GM23338 (cell line): ENCODE results near the gene KCNQ5. TPM values are rescaled to one million over a fixed set of nuclear protein-coding genes. Genes with fewer than 3 reads are reported as not detected.

ENCODE experiments used
- ATAC-seq: fragments of 200-7000 bp; cut with Tn5 transposase; 3 replicates; pipeline ENCODE4 v1.9.1; 2020
- DNase-seq: peaks from one replicate; pipeline ENCODE4 v3.0.0-alpha.2; 2015; ENCODE audit warnings: low spot score
- H2AFZ ChIP-seq: fragments of 200-600 bp; sonication (generic); 2 replicates; pipeline ENCODE4 v1.8.0; 2016; ENCODE audit warnings: antibody characterized with exemption, mild to moderate bottlenecking, moderate library complexity
- H3F3A ChIP-seq: fragments of 200-600 bp; sonication (generic); replicated peaks from 2 replicates; pipeline ENCODE4 v1.8.0; 2017; ENCODE audit warnings: antibody characterized with exemption, mixed run types, low read depth
- H3K27ac ChIP-seq: fragments of 200-600 bp; sonication (generic); 2 replicates; pipeline ENCODE4 v1.6.1; 2016; ENCODE audit warnings: low read depth
- H3K27me3 ChIP-seq: fragments of 200-600 bp; sonication (generic); 2 replicates; pipeline ENCODE4 v1.8.0; 2016; ENCODE audit warnings: mild to moderate bottlenecking, mixed run types, moderate library complexity; ENCODE audit not compliant: insufficient read depth
- H3K36me3 ChIP-seq: fragments of 200-600 bp; sonication (generic); 2 replicates; pipeline ENCODE4 v1.8.0; 2016; ENCODE audit warnings: mild to moderate bottlenecking; ENCODE audit not compliant: insufficient read depth
- H3K4me1 ChIP-seq: fragments of 200-600 bp; sonication (generic); 2 replicates; pipeline ENCODE4 v1.8.0; 2016; ENCODE audit warnings: mild to moderate bottlenecking, moderate library complexity; ENCODE audit not compliant: insufficient read depth
- H3K4me2 ChIP-seq: fragments of 200-600 bp; sonication (generic); 2 replicates; pipeline ENCODE4 v1.7.1; 2017; ENCODE audit warnings: mixed run types
- H3K4me3 ChIP-seq: fragments of 200-600 bp; sonication (generic); 2 replicates; pipeline ENCODE4 v1.6.1; 2016; ENCODE audit warnings: mixed run types
- H3K79me2 ChIP-seq: fragments of 200-600 bp; sonication (generic); replicated peaks from 2 replicates; pipeline ENCODE4 v1.8.0; 2017; ENCODE audit warnings: mild to moderate bottlenecking; ENCODE audit not compliant: insufficient read depth
- H3K9me2 ChIP-seq: fragments of 200-600 bp; sonication (generic); 2 replicates; pipeline ENCODE4 v1.8.0; 2017; ENCODE audit not compliant: insufficient read depth
- H4K20me1 ChIP-seq: fragments of 200-600 bp; sonication (generic); replicated peaks from 2 replicates; pipeline ENCODE4 v1.8.0; 2017; ENCODE audit warnings: mild to moderate bottlenecking; ENCODE audit not compliant: insufficient read depth
- H3K27ac Mint-ChIP-seq: 2 replicates; pipeline ENCODE4 v1.8.0; 2020; ENCODE audit warnings: inconsistent platforms, mild to moderate bottlenecking, moderate library complexity, mixed read lengths
- H3K27me3 Mint-ChIP-seq: 3 replicates; pipeline ENCODE4 v1.8.0; 2022; ENCODE audit warnings: low read depth, mild to moderate bottlenecking, moderate library complexity, mixed read lengths, inconsistent platforms; ENCODE audit not compliant: insufficient read depth, poor library complexity
- H3K36me3 Mint-ChIP-seq: 3 replicates; pipeline ENCODE4 v1.8.0; 2021; ENCODE audit warnings: low read depth, mild to moderate bottlenecking, inconsistent platforms, moderate library complexity, mixed read lengths
- H3K4me1 Mint-ChIP-seq: 3 replicates; pipeline ENCODE4 v1.8.0; 2020; ENCODE audit warnings: mild to moderate bottlenecking, inconsistent platforms, mixed read lengths
- H3K4me3 Mint-ChIP-seq: 3 replicates; pipeline ENCODE4 v1.8.0; 2021; ENCODE audit warnings: moderate library complexity, mild to moderate bottlenecking, inconsistent platforms, mixed read lengths
- H3K9me3 Mint-ChIP-seq: 3 replicates; pipeline ENCODE4 v1.8.0; 2020; ENCODE audit warnings: moderate library complexity, mild to moderate bottlenecking, inconsistent platforms, mixed read lengths
- EZH2phosphoT487 ChIP-seq: fragments of 200-600 bp; sonication (generic); IDR thresholded peaks from one replicate; pipeline ENCODE4 v1.8.1; 2018; ENCODE audit warnings: antibody characterized with exemption; ENCODE audit not compliant: unreplicated experiment
- POLR2AphosphoS5 ChIP-seq: IDR thresholded peaks from 2 replicates; pipeline ENCODE4 v1.6.1; 2016; ENCODE audit warnings: antibody characterized with exemption, low read depth
- polyA plus RNA-seq: library from polyadenylated mRNA; unstranded; fragments of >200 nt; fragmentation: Nextera tagmentation; extraction: Ambion mirVana; gene quantifications from 2 replicates; pipeline ENCODE4 v1.2.1, GENCODE V29; 2016
- total RNA-seq: library from RNA; depleted of rRNA; stranded (reverse); fragments of >200 nt; shearing (Covaris generic); gene quantifications from 2 replicates; pipeline ENCODE4 v1.2.3, GENCODE V29; 2014
- TF ChIP-seq, protein P1 (sequence below): fragments of 250-450 bp; sonication (Bioruptor Pico); IDR thresholded peaks from 2 replicates; pipeline ENCODE4 v1.5.0; 2020; ENCODE audit warnings: mild to moderate bottlenecking, moderate library complexity
- TF ChIP-seq, protein P2 (sequence below): IDR thresholded peaks from one replicate; pipeline ENCODE4 v1.6.1; 2018; ENCODE audit warnings: antibody characterized with exemption; ENCODE audit not compliant: unreplicated experiment

The KCNQ5 gene
- total and polyA plus RNA-seq, 2 experiments from 2014 or later = 0.68 to 0.87 TPM

DNA sequence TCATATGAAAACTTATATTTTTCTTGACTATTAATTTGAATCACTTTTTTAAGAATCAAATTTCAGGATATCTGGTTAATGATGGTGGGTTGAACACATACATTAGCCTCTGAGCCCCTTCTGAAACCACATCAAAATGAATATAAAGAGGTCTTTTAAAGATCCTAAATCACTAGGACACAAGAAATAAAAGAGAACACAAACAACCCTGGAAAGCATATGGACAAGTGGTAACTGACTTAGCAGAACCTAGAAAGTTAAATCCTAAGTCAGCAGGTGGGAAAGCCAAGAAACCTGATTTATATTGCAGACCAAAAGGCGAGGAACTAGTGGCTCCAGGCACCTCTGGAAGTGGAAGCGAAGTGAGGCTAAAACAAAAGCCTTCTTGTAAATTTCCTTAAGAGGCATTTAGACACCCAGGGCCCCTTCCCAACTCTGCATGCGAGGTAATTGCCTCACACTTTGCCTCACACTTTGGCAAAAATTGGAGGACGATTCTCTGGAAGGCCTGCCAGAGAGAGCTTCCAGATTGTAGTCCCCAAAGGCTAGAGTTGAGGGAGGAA, 309.5 kb downstream of the KCNQ5 start (continued):
- TF ChIP-seq, protein P1, sequence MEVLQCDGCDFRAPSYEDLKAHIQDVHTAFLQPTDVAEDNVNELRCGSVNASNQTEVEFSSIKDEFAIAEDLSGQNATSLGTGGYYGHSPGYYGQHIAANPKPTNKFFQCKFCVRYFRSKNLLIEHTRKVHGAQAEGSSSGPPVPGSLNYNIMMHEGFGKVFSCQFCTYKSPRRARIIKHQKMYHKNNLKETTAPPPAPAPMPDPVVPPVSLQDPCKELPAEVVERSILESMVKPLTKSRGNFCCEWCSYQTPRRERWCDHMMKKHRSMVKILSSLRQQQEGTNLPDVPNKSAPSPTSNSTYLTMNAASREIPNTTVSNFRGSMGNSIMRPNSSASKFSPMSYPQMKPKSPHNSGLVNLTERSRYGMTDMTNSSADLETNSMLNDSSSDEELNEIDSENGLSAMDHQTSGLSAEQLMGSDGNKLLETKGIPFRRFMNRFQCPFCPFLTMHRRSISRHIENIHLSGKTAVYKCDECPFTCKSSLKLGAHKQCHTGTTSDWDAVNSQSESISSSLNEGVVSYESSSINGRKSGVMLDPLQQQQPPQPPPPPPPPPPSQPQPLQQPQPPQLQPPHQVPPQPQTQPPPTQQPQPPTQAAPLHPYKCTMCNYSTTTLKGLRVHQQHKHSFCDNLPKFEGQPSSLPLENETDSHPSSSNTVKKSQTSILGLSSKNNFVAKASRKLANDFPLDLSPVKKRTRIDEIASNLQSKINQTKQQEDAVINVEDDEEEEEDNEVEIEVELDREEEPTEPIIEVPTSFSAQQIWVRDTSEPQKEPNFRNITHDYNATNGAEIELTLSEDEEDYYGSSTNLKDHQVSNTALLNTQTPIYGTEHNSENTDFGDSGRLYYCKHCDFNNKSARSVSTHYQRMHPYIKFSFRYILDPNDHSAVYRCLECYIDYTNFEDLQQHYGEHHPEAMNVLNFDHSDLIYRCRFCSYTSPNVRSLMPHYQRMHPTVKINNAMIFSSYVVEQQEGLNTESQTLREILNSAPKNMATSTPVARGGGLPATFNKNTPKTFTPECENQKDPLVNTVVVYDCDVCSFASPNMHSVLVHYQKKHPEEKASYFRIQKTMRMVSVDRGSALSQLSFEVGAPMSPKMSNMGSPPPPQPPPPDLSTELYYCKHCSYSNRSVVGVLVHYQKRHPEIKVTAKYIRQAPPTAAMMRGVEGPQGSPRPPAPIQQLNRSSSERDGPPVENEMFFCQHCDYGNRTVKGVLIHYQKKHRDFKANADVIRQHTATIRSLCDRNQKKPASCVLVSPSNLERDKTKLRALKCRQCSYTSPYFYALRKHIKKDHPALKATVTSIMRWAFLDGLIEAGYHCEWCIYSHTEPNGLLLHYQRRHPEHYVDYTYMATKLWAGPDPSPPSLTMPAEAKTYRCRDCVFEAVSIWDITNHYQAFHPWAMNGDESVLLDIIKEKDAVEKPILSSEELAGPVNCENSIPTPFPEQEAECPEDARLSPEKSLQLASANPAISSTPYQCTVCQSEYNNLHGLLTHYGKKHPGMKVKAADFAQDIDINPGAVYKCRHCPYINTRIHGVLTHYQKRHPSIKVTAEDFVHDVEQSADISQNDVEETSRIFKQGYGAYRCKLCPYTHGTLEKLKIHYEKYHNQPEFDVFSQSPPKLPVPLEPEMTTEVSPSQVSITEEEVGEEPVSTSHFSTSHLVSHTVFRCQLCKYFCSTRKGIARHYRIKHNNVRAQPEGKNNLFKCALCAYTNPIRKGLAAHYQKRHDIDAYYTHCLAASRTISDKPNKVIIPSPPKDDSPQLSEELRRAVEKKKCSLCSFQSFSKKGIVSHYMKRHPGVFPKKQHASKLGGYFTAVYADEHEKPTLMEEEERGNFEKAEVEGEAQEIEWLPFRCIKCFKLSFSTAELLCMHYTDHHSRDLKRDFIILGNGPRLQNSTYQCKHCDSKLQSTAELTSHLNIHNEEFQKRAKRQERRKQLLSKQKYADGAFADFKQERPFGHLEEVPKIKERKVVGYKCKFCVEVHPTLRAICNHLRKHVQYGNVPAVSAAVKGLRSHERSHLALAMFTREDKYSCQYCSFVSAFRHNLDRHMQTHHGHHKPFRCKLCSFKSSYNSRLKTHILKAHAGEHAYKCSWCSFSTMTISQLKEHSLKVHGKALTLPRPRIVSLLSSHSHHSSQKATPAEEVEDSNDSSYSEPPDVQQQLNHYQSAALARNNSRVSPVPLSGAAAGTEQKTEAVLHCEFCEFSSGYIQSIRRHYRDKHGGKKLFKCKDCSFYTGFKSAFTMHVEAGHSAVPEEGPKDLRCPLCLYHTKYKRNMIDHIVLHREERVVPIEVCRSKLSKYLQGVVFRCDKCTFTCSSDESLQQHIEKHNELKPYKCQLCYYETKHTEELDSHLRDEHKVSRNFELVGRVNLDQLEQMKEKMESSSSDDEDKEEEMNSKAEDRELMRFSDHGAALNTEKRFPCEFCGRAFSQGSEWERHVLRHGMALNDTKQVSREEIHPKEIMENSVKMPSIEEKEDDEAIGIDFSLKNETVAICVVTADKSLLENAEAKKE (CRISPR knock-in tag) = no peak
- no peak for TF ChIP-seq POLR2AphosphoS5
- TF ChIP-seq, protein P2, sequence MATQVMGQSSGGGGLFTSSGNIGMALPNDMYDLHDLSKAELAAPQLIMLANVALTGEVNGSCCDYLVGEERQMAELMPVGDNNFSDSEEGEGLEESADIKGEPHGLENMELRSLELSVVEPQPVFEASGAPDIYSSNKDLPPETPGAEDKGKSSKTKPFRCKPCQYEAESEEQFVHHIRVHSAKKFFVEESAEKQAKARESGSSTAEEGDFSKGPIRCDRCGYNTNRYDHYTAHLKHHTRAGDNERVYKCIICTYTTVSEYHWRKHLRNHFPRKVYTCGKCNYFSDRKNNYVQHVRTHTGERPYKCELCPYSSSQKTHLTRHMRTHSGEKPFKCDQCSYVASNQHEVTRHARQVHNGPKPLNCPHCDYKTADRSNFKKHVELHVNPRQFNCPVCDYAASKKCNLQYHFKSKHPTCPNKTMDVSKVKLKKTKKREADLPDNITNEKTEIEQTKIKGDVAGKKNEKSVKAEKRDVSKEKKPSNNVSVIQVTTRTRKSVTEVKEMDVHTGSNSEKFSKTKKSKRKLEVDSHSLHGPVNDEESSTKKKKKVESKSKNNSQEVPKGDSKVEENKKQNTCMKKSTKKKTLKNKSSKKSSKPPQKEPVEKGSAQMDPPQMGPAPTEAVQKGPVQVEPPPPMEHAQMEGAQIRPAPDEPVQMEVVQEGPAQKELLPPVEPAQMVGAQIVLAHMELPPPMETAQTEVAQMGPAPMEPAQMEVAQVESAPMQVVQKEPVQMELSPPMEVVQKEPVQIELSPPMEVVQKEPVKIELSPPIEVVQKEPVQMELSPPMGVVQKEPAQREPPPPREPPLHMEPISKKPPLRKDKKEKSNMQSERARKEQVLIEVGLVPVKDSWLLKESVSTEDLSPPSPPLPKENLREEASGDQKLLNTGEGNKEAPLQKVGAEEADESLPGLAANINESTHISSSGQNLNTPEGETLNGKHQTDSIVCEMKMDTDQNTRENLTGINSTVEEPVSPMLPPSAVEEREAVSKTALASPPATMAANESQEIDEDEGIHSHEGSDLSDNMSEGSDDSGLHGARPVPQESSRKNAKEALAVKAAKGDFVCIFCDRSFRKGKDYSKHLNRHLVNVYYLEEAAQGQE = no peak

DNA sequence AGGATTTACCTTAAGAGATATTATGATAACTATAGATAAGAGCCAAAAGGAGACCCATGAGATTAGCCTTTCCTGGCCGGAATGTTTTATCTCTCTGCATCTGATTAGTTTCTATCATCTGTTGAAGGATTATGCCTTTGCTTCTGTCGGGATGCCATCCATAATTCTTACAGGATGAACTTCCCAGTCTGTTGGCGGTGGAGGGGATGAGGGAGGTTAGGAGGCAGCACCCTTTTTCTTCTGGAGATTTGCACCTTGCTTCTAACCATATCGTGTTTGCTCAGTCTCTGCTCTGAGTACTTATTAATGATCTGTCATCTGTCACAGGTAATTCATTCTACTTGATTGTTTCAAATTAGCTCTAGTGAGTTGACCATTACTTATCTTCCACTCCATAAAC, 311.4 kb downstream of the KCNQ5 start:
- Histone ChIP-seq H3K4me3 (no peak overlapping the region), H3K79me2 (no peaks in the 10 kb centered on the region), H4K20me1 (no peaks in the 10 kb centered on the region), H3K36me3 (no peaks in the 10 kb centered on the region), H3K9me2 (no peaks in the 10 kb centered on the region), H3K4me2 (no peak overlapping the region), H3K27ac (no peak overlapping the region), H3K4me1 (0 out of 2 replicates have a peak, but pooled peaks cover 3% of the 10 kb centered on the region), H3F3A (no peaks in the 10 kb centered on the region), H2AFZ (no peak overlapping the region), H3K27me3 (no peaks in the 10 kb centered on the region)
- Mint-ChIP-seq H3K4me3 (no peak overlapping the region), H3K27ac (no peak overlapping the region), H3K4me1 (peaks cover 11% of the 10 kb centered on the region), H3K27me3 (no peaks in the 10 kb centered on the region), H3K36me3 (no peaks in the 10 kb centered on the region), H3K9me3 (no peaks in the 10 kb centered on the region)
- ATAC-seq (no peak), DNase-seq (no peak)
- TF ChIP-seq EZH2phosphoT487 = no peak
- TF ChIP-seq, protein P1 (CRISPR knock-in tag) = no peak
